GM13977 (cell line): ENCODE measurements around the gene COL4A2.

Source experiments
- DNase-seq: peaks from one replicate; pipeline ENCODE4 v3.0.0; 2012; ENCODE audit warnings: low spot score
- in situ Hi-C: fragments of 300-500 bp; cut with MboI; formaldehyde crosslinking; loops from one replicate; pipeline ENCODE4 v1.12.0; 2022; ENCODE audit warnings: low sequenced_read_pairs, low pct_unique_long_range_greater_than_20kb, mixed read lengths, inconsistent platforms; ENCODE audit not compliant: unreplicated experiment
- TF ChIP-seq, protein P1 (sequence below): IDR thresholded peaks from 2 replicates; pipeline ENCODE4 v1.5.1; 2012; ENCODE audit warnings: mild to moderate bottlenecking, control low read depth; ENCODE audit not compliant: insufficient read depth; ENCODE audit errors: extremely low read depth, missing control alignments

Gene COL4A2

DNA sequence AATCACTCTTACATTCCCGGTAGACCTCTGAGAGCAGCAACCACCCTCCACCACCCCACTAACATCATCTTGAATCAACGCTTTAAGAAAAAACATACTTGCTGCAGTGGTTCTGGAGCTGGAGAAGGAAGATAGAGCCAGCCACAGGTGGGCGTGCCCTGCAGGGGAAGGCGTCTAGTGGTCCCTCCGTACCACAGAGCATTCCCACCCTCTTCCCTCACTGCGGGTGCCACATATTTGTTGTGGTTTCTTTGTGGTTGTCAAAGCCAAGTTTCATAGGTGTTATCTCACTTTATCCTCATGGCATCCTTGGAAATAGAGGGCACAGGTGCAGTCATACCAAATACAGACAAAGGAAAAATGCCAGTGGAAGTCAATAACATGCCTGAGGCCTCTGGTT, 22.2 kb downstream of the COL4A2 start:
- in situ Hi-C loops, result no loop called here
- TF ChIP-seq, protein P1, sequence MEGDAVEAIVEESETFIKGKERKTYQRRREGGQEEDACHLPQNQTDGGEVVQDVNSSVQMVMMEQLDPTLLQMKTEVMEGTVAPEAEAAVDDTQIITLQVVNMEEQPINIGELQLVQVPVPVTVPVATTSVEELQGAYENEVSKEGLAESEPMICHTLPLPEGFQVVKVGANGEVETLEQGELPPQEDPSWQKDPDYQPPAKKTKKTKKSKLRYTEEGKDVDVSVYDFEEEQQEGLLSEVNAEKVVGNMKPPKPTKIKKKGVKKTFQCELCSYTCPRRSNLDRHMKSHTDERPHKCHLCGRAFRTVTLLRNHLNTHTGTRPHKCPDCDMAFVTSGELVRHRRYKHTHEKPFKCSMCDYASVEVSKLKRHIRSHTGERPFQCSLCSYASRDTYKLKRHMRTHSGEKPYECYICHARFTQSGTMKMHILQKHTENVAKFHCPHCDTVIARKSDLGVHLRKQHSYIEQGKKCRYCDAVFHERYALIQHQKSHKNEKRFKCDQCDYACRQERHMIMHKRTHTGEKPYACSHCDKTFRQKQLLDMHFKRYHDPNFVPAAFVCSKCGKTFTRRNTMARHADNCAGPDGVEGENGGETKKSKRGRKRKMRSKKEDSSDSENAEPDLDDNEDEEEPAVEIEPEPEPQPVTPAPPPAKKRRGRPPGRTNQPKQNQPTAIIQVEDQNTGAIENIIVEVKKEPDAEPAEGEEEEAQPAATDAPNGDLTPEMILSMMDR, result no peak
- DNase-seq, result no peak

DNA sequence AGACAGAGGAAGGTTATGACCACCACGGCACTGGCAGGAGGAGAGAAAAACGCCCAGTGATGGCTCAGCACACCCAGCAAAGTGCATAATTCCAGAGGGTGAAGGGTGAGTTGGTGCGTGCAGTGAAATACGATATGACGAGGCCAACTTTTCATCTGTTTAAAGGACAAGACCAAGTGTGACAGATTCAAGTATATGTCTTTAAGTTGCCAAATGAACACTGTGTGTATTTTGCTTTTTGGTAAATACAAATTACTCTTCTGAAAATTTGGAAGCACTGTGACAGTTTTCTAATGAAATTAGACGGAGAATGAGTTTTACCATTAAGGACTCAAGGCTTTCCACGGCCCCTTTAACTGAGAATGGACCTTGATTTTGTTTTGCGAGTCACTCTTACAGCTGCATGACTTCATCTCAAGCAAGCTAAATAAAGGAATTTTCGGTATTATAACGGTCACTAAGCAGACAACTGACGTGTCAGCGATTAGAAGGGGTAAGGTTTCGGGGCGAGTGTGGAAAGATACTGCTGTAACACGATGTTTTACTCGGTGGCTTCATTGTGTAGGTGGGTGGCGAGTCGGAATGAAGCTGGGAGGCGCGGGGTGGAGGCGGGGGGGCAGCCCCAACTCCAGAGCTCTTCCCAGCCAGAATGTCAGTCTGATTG, 22.8 kb downstream of the COL4A2 start:
- in situ Hi-C loops, result no loop called here
- TF ChIP-seq, protein P1, result no peak

DNA sequence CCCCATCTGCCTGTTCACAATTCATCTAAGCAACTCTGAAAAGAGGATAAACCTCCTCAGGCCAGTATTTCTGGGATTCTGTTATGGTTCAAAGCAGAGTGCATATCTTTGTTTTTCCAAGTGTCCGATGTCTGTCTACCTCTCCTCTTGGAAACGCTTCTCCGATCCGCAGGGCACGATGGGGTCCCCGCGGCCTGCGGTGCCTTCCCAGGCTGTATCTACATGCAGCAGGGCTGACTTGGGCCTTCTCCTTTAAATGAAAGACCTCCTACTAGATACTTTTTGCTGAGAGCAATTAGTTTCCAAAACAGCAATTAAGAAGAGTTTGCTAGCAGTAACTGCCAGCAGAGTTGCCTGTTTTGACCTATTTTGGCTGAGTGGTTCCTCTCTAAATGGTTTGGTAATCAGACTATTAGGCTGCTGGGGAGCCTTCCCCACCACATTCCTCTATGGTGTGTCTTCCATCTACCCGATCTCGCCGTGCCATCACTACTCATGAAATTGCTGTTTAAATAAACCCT, 23.5 kb downstream of the COL4A2 start:
- in situ Hi-C loops, result no loop called here
- DNase-seq, result no peak
- TF ChIP-seq, protein P1, result no peak

More for the DNA sequence above, 22.8 kb downstream of the COL4A2 start:
- DNase-seq, result no peak

DNA sequence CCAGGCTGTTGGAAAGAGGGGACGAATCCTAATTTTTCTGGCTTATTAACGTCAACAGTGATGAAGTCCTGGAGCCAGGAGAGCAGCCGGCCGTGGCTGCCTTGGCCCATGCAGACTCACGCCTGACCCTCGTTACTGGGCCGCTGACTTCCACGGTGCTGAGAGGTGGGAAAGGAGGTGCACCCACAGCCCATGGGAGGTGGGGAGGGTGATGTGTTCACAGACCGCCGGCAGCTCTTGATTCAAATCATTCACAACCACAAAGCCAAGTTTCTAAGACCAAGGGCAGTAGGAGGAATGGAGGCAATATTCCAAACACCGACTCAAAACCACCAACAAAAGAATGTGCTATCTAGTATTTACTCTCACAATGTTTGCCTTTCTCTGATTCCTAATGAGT, 24.3 kb downstream of the COL4A2 start:
- no peak for DNase-seq
- in situ Hi-C loops, result no loop called here
- TF ChIP-seq, protein P1, result no peak

DNA sequence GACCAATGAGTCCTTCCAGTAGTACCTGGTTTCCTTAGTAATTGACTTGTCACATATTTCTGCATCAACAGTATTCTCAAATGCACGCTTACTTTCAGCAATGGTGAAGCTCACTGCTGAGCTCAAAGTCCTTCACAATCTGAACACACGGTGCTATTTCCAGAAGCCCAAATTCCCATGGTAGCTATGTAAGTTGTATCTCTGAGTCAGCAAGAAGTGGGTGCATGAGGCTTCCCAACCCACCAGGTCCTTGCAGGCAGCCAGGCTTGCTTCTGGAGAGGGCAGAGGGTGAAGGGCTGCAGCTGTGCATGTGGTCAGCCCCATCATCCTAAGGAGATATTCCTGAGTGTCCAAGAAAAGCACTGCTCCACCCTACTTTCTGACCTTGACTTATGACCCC, 25.7 kb downstream of the COL4A2 start:
- in situ Hi-C loops, result no loop called here
- TF ChIP-seq, protein P1, result no peak
- DNase-seq, result no peak

DNA sequence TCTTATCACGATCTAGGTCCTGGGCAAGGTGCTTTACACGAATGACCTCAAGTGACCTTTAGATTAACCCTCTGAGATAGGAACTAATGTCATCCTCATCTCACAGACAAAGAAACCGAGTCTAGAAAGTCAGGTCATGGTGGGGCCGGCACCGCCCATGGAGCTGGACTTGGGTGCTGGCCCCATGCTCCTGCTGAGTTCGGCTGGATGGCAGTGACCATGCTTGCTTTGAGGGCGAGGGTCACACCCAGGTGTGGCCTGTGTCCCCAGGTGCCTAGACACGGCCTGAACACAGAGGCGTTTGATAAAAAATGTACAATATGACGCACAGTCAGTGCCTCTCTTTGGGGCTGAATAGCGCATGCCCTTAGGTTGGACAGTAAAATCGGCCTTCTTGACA, 26.8 kb downstream of the COL4A2 start:
- no peak for DNase-seq
- TF ChIP-seq, protein P1, result no peak
- in situ Hi-C loops, result no loop called here
